HepG2 (cell line): Measurements from ENCODE around the gene LDB2. TPM values are rescaled to one million over a fixed set of nuclear protein-coding genes. Genes with fewer than 3 reads are reported as not detected.

Experiments used
- ATAC-seq: fragments of 200-7000 bp; cut with Tn5 transposase; 3 replicates; pipeline ENCODE4 v1.9.1; 2020; ENCODE audit warnings: mild to moderate bottlenecking, moderate library complexity
- BruUV-seq: library from RNA; stranded (reverse); fragments of 400-500 nt; replicated peaks from 2 replicates; lab custom pipeline; 2021; lab: Mats Ljungman, UMichigan
- CTCF ChIA-PET: fragments of 300-600 bp; formaldehyde crosslinking; extraction: SDS; loops from one replicate; lab custom pipeline; 2021; ENCODE audit warnings: low total read pairs, inconsistent platforms, low intra/inter-chr PET ratio; lab: Yijun Ruan, JAX
- POLR2A ChIA-PET: fragments of 350-600 bp; sonication (Branson Sonifier 250); formaldehyde crosslinking; loops from one replicate; lab custom pipeline; 2020; ENCODE audit warnings: antibody characterized with exemption, inconsistent platforms; lab: Yijun Ruan, JAX
- DNase-seq: peaks from one replicate; pipeline ENCODE4 v3.0.0-alpha.2; 2015; ENCODE audit warnings: low spot score
- FAIRE-seq: peaks from 3 replicates; lab custom pipeline; 2011; peaks lifted over from hg19 to GRCh38; lab: Jason Lieb, UNC
- H2AFZ ChIP-seq: one replicate; pipeline ENCODE4 v1.6.1; 2011; ENCODE audit warnings: low read length, inconsistent platforms
- H3K27ac ChIP-seq: fragments of 300-600 bp; 3 replicates; pipeline ENCODE4 v1.8.0; 2011; ENCODE audit warnings: mixed run types, mild to moderate bottlenecking, mixed read lengths, low read length, inconsistent platforms; ENCODE audit not compliant: insufficient read depth; ENCODE audit errors: extremely low read length
- H3K27me3 ChIP-seq, 2 experiments: fragments of 200-600 bp in 1 of 2; 2 replicates in 1 of 2; 3 replicates in 1 of 2; pipeline versions ENCODE4 v1.6.0 to v1.8.0; 2011; ENCODE audit warnings: low read length in 2 of 2, mild to moderate bottlenecking in 2 of 2, moderate library complexity in 2 of 2, inconsistent platforms in 1 of 2; ENCODE audit not compliant: insufficient read depth in 2 of 2, control insufficient read depth in 1 of 2
- H3K36me3 ChIP-seq, 2 experiments: fragments of 200-600 bp in 1 of 2; replicated peaks in 1 of 2; 2 replicates in 1 of 2; 3 replicates in 1 of 2; pipeline versions ENCODE4 v1.5.1 to v1.8.0; 2011; ENCODE audit warnings: low read length in 2 of 2, inconsistent platforms in 1 of 2; ENCODE audit not compliant: insufficient read depth in 2 of 2, control insufficient read depth in 1 of 2
- H3K4me1 ChIP-seq: 2 replicates; pipeline ENCODE4 v1.5.1; 2012; ENCODE audit warnings: low read length, inconsistent platforms; ENCODE audit not compliant: insufficient read depth
- H3K4me2 ChIP-seq: 2 replicates; pipeline ENCODE4 v1.6.0; 2011; ENCODE audit warnings: low read depth, low read length, inconsistent platforms
- H3K4me3 ChIP-seq, 3 experiments: fragments of 200-600 bp in 1 of 3; sonication (generic), shearing (Covaris generic) in 1 of 3; replicated peaks in 1 of 3; 2 replicates each; pipeline ENCODE4 v1.5.1; 2011 to 2016; ENCODE audit warnings: low read length in 3 of 3, inconsistent platforms in 2 of 3, low read depth in 2 of 3, mild to moderate bottlenecking in 2 of 3, control low read depth in 1 of 3, mixed read lengths in 1 of 3; ENCODE audit not compliant: insufficient read depth in 1 of 3
- H3K79me2 ChIP-seq: one replicate; pipeline ENCODE4 v1.6.1; 2011; ENCODE audit warnings: low read length, inconsistent platforms; ENCODE audit not compliant: insufficient read depth
- H3K9ac ChIP-seq: 2 replicates; pipeline ENCODE4 v1.6.0; 2011; ENCODE audit warnings: mild to moderate bottlenecking, low read depth, low read length, inconsistent platforms; ENCODE audit not compliant: insufficient read depth
- H3K9me3 ChIP-seq: 2 replicates; pipeline ENCODE4 v1.5.1; 2012; ENCODE audit warnings: mild to moderate bottlenecking, low read length
- H4K20me1 ChIP-seq: 2 replicates; pipeline ENCODE4 v1.6.0; 2011; ENCODE audit warnings: inconsistent platforms, mild to moderate bottlenecking, low read length, moderate library complexity; ENCODE audit not compliant: insufficient read depth
- ARHGAP35 ChIP-seq: sonication (generic); formaldehyde crosslinking; IDR thresholded peaks from 2 replicates; pipeline ENCODE4 v1.9.0; 2022; ENCODE audit warnings: mild to moderate bottlenecking, inconsistent platforms, moderate library complexity, missing genetic modification reagents, borderline replicate concordance
- KDM4B ChIP-seq: sonication (generic); formaldehyde crosslinking; IDR thresholded peaks from 2 replicates; pipeline ENCODE4 v1.4.0; 2020; ENCODE audit warnings: missing genetic modification reagents
- MLX ChIP-seq: IDR thresholded peaks from 2 replicates; pipeline ENCODE4 v1.6.1; 2016
- ONECUT2 ChIP-seq: sonication (generic); formaldehyde crosslinking; IDR thresholded peaks from 2 replicates; pipeline ENCODE4 v1.4.0; 2020; ENCODE audit warnings: missing genetic modification reagents
- SETDB1 ChIP-seq: sonication (generic); formaldehyde crosslinking; IDR thresholded peaks from 2 replicates; pipeline ENCODE4 v1.5.1; 2020; ENCODE audit warnings: missing genetic modification reagents, mild to moderate bottlenecking, borderline replicate concordance
- SNAI1 ChIP-seq: sonication (generic); formaldehyde crosslinking; IDR thresholded peaks from 2 replicates; pipeline ENCODE4 v1.5.0; 2020; ENCODE audit warnings: mild to moderate bottlenecking, missing genetic modification reagents, borderline replicate concordance
- SRSF4 ChIP-seq: fragments of 200-400 bp; formaldehyde crosslinking; IDR thresholded peaks from one replicate; pipeline ENCODE4 v1.6.1; 2018; ENCODE audit warnings: mild to moderate bottlenecking, low read depth, low read length, moderate library complexity; ENCODE audit not compliant: poor library complexity, severe bottlenecking
- TSC22D2 ChIP-seq: sonication (generic); formaldehyde crosslinking; IDR thresholded peaks from 2 replicates; pipeline ENCODE4 v1.5.1; 2020; ENCODE audit warnings: missing genetic modification reagents, mild to moderate bottlenecking, borderline replicate concordance
- YEATS4 ChIP-seq: sonication (generic); formaldehyde crosslinking; IDR thresholded peaks from 2 replicates; pipeline ENCODE4 v1.4.0; 2020; ENCODE audit warnings: missing genetic modification reagents, borderline replicate concordance
- ZBTB20 ChIP-seq: sonication (generic); formaldehyde crosslinking; IDR thresholded peaks from 2 replicates; pipeline ENCODE4 v1.8.1; 2023; ENCODE audit warnings: missing genetic modification reagents, low read depth, mild to moderate bottlenecking, borderline replicate concordance
- in situ Hi-C: cut with HindIII; loops from 2 replicates; pipeline ENCODE4 v1.10.0; 2017; ENCODE audit warnings: low pct_unique_long_range_greater_than_20kb; ENCODE audit not compliant: extremely low pct_ligation_motif_present
- intact Hi-C: fragments of 100-400 bp; cut with micrococcal nuclease; formaldehyde crosslinking; loops from one replicate; pipeline ENCODE4 v1.10.0; 2022; ENCODE audit not compliant: unreplicated experiment
- polyA plus RNA-seq, 8 experiments: library from polyadenylated mRNA; depleted of rRNA in 3 of 8; stranded (reverse) in 7 of 8; unstranded in 1 of 8; fragments of >200 nt; fragmentation: Illumina TruSeq in 4 of 8; extraction: Trizol in 4 of 8; gene quantifications; 2 replicates each; pipeline versions ENCODE4 v1.2.1 to v1.2.3, GENCODE V29; 2011 to 2016; ENCODE audit warnings: low read depth in 4 of 8, missing spikeins in 1 of 8, mixed read lengths in 1 of 8; ENCODE audit not compliant: insufficient read depth in 1 of 8
- total RNA-seq, 5 experiments: library from RNA; depleted of rRNA; stranded (reverse); fragments of >200 nt; fragmentation: Illumina TruSeq; extraction: Trizol; gene quantifications; 2 replicates each; pipeline ENCODE4 v1.2.3, GENCODE V29; 2016; ENCODE audit warnings: low read depth in 1 of 5
- TF ChIP-seq, protein P1 (sequence below): sonication (generic); formaldehyde crosslinking; IDR thresholded peaks from 2 replicates; pipeline ENCODE4 v1.4.0; 2020; ENCODE audit warnings: missing genetic modification reagents, mild to moderate bottlenecking, borderline replicate concordance

Gene LDB2
- total and polyA plus RNA-seq, 2 of the 13 experiments (the other 11 are each of a cell fraction or from before 2014, with no cell fraction given), result not detected

GRCh38 chr4:16669036-16669435 is 229.4 kb downstream of the LDB2 start:
- H2AFZ ChIP-seq, result no peak overlapping the region
- CTCF ChIA-PET, result no interaction called here
- FAIRE-seq, result no peak

More at GRCh38 chr4:16669036-16669435, 229.4 kb downstream of the LDB2 start:
- no peaks in the 10 kb centered on the region for H3K79me2 ChIP-seq
- no peak overlapping the region for H3K4me2 ChIP-seq
- no peaks in the 10 kb centered on the region; a peak in 1 of 5 replicates for H3K27me3 ChIP-seq
- BruUV-seq, result no TSS peak
- no peak for DNase-seq
- no peak overlapping the region for H3K27ac ChIP-seq
- ATAC-seq, result no peak
- no peaks in the 10 kb centered on the region for H3K4me1 ChIP-seq
- no peak for TF ChIP-seq ARHGAP35 (CRISPR knock-in tag)
- TF ChIP-seq ONECUT2 (CRISPR knock-in tag), result no peak
- no peak for TF ChIP-seq ZBTB20
- TF ChIP-seq YEATS4 (CRISPR knock-in tag), result no peak
- TF ChIP-seq TSC22D2 (CRISPR knock-in tag), result no peak
- TF ChIP-seq, protein P1, sequence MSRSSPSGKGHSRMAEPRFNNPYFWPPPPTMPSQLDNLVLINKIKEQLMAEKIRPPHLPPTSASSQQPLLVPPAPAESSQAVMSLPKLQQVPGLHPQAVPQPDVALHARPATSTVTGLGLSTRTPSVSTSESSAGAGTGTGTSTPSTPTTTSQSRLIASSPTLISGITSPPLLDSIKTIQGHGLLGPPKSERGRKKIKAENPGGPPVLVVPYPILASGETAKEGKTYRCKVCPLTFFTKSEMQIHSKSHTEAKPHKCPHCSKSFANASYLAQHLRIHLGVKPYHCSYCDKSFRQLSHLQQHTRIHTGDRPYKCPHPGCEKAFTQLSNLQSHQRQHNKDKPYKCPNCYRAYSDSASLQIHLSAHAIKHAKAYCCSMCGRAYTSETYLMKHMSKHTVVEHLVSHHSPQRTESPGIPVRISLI (CRISPR knock-in tag), result no peak
- no peak for TF ChIP-seq SETDB1 (CRISPR knock-in tag)
- no peak for TF ChIP-seq SRSF4
- no peak for TF ChIP-seq SNAI1 (CRISPR knock-in tag)
- TF ChIP-seq MLX (CRISPR knock-in tag), result no peak
- TF ChIP-seq KDM4B, result no peak
- TF ChIP-seq, all 625 proteins: peak for 0
- in situ Hi-C loops (no loop called here), intact Hi-C loops (no loop called here)
- no peaks in the 10 kb centered on the region for H3K36me3 ChIP-seq
- H3K9ac ChIP-seq, result no peak overlapping the region
- H3K9me3 ChIP-seq, result no peaks in the 10 kb centered on the region
- POLR2A ChIA-PET, result no interaction called here
- no peak overlapping the region for H3K4me3 ChIP-seq
- H4K20me1 ChIP-seq, result no peaks in the 10 kb centered on the region
